ENCODE results near the gene TMEM259. TPM values are rescaled to one million over a fixed set of nuclear protein-coding genes. Genes with fewer than 3 reads are reported as not detected.

Gene TMEM259
- total RNA-seq, 1 donor from 2014 or later, result 120 TPM

DNA sequence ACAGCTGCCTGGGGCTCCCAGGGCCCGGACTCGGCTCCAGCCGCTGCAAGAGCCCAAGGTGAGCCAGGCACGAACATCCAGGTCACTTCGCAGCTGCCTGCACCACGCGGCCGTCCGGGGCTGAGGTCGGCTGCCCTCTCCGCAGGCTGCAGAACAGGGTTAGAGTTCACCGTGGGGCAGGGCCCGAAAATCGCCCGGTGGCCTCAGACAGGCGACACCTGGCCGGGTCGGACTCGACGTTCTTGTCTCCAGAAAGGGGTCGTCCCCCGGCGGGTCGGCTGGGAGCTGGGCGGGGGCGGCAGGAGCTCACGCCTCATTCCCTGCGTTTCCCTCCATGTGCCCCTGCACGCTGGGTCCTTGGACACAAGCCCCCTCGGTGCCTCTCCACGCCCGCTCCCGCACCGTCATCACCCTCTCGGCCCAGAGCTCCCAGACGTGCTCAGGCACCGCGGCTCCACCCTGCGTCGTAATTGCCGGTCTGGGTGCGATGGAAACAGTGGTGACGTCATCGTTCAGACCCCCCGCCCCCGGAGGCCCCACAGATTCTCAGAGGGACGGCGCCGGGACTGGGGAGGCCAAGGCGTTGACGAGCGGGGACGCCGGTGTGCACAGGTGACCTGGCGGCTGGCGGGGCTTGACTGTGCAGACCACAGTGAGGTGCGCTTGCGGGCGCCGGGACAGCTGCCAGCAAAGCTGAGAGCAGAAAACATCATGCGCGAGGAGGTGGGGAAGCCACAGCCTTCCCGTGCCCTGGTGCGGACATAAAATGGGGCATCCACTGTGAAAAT is 24.7 kb downstream of the TMEM259 start:
- Mint-ChIP-seq H3K4me1 (ENCODE audit: low read depth) (peaks cover 6% of the 10 kb centered on the region), H3K27ac (ENCODE audit: unreplicated experiment) (no peak overlapping the region), H3K27me3 (ENCODE audit: low read depth) (peaks cover 24% of the 10 kb centered on the region), H3K9me3 (ENCODE audit: low read depth) (no peaks in the 10 kb centered on the region), H3K4me3 (ENCODE audit: unreplicated experiment) (no peak overlapping the region), H3K36me3 (ENCODE audit: low read depth) (peaks cover 4% of the 10 kb centered on the region)
- no peak for DNase-seq (ENCODE audit: low spot score)
- TF ChIP-seq, protein P1, sequence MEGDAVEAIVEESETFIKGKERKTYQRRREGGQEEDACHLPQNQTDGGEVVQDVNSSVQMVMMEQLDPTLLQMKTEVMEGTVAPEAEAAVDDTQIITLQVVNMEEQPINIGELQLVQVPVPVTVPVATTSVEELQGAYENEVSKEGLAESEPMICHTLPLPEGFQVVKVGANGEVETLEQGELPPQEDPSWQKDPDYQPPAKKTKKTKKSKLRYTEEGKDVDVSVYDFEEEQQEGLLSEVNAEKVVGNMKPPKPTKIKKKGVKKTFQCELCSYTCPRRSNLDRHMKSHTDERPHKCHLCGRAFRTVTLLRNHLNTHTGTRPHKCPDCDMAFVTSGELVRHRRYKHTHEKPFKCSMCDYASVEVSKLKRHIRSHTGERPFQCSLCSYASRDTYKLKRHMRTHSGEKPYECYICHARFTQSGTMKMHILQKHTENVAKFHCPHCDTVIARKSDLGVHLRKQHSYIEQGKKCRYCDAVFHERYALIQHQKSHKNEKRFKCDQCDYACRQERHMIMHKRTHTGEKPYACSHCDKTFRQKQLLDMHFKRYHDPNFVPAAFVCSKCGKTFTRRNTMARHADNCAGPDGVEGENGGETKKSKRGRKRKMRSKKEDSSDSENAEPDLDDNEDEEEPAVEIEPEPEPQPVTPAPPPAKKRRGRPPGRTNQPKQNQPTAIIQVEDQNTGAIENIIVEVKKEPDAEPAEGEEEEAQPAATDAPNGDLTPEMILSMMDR (IDR thresholded peaks at IDR 0.05), result no peak

DNA sequence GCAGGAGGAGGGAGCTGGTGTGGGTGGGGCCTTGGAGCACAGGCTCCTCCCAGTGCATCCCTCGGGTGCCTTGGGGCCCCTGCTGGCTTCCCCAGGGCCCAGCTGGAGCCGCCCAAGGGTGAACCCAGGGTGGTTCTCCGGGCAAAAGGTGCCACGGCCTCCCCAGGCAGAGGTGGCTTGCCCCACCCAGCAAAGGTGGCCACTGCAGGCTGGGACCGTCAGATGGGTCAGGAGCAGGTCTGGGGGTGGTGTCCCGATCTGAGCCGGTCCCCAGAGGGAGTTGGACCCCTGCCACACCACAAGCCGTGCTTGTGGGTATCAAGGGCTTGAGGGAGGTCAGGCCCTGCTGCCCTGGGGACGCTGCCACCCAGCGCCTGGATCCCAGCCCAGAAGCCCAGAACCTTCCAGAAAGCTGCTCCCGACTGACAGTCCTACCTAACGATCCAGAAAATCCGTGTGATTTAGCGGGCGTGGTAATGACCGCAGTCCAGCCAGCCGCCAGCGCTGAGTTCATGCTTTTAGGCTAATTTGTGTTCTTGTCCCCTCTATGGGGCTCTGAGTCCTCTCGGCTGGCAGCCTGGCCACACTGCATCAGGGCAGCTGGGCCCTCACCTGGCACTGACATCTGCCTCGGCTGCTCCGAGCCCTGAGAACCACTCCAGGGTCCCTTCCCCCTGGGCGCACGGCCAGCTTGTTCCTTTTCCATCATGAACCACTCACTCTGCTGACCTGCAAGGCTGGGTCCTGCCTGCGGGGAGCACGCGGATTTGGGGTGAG is 25.7 kb downstream of the TMEM259 start:
- no peak overlapping the region for H3K4me3 Mint-ChIP-seq (ENCODE audit: unreplicated experiment)
- DNase-seq (ENCODE audit: low spot score), result no peak
- peaks cover 22% of the 10 kb centered on the region for H3K27me3 Mint-ChIP-seq (ENCODE audit: low read depth)
- H3K36me3 Mint-ChIP-seq (ENCODE audit: low read depth), result peaks cover 4% of the 10 kb centered on the region
- H3K27ac Mint-ChIP-seq (ENCODE audit: unreplicated experiment), result no peak overlapping the region
- no peaks in the 10 kb centered on the region for H3K9me3 Mint-ChIP-seq (ENCODE audit: low read depth)
- H3K4me1 Mint-ChIP-seq (ENCODE audit: low read depth), result peaks cover 6% of the 10 kb centered on the region
- TF ChIP-seq, protein P1 (IDR thresholded peaks at IDR 0.05), result no peak

DNA sequence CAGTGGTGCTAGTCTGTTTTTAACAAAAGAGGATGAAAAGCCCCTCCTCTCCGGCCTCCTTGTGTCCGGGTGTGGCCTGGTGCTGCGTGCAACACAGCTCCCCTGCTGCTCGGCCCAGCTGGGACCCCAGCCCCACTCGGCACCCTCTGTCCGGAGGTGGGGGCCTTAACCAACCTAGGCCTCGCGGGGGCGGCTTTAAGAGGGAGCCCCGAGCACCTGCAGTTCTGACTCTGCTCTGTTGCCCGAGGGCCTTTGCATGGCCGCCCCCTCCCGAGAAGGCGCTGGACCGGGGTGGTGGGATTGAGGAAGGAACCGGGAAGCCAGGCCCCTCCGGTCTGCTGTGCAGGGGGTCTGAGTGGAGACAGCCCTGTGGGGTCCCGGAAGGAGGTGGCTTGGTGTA is 26.4 kb downstream of the TMEM259 start:
- DNase-seq (ENCODE audit: low spot score), result no peak
- no peak overlapping the region for H3K4me3 Mint-ChIP-seq (ENCODE audit: unreplicated experiment)
- TF ChIP-seq, protein P1 (IDR thresholded peaks at IDR 0.05), result no peak

DNA sequence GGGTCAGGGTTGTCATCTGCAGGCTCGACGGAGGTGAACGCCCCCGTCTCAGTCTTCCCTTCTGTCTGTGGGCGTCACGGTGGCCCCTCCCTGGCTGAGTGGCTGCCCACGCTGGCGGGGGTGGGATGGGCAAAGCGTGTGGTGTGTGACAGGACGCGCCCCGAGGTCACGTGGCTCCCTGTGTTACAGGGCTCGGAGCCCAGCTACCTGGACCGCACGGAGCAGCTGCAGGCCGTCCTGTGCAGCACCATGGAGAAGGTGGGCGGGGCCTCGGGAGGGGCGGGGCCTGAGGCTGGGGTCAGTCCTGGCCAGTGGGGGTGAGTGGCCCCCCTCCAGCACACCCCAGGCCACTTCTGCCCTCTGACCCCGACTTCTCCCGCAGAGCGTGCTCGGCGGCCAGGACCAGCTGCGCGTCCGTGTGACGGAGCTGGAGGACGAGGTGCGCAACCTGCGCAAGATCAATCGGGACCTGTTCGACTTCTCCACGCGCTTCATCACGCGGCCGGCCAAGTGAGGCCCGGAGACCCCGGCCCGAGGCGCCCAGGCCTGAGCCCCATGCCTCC is 27.0 kb downstream of the TMEM259 start:
- DNase-seq (ENCODE audit: low spot score), result no peak
- Mint-ChIP-seq H3K4me3 (ENCODE audit: unreplicated experiment) (no peak overlapping the region), H3K9me3 (ENCODE audit: low read depth) (no peaks in the 10 kb centered on the region), H3K27ac (ENCODE audit: unreplicated experiment) (no peak overlapping the region), H3K36me3 (ENCODE audit: low read depth) (peaks cover 4% of the 10 kb centered on the region), H3K4me1 (ENCODE audit: low read depth) (peaks cover 3% of the 10 kb centered on the region), H3K27me3 (ENCODE audit: low read depth) (peaks cover 16% of the 10 kb centered on the region)
- TF ChIP-seq, protein P1 (IDR thresholded peaks at IDR 0.05), result no peak

More for the DNA sequence above, 26.4 kb downstream of the TMEM259 start:
- peaks cover 6% of the 10 kb centered on the region for H3K4me1 Mint-ChIP-seq (ENCODE audit: low read depth)
- peaks cover 22% of the 10 kb centered on the region for H3K27me3 Mint-ChIP-seq (ENCODE audit: low read depth)
- H3K27ac Mint-ChIP-seq (ENCODE audit: unreplicated experiment), result no peak overlapping the region
- peaks cover 4% of the 10 kb centered on the region for H3K36me3 Mint-ChIP-seq (ENCODE audit: low read depth)
- no peaks in the 10 kb centered on the region for H3K9me3 Mint-ChIP-seq (ENCODE audit: low read depth)

DNA sequence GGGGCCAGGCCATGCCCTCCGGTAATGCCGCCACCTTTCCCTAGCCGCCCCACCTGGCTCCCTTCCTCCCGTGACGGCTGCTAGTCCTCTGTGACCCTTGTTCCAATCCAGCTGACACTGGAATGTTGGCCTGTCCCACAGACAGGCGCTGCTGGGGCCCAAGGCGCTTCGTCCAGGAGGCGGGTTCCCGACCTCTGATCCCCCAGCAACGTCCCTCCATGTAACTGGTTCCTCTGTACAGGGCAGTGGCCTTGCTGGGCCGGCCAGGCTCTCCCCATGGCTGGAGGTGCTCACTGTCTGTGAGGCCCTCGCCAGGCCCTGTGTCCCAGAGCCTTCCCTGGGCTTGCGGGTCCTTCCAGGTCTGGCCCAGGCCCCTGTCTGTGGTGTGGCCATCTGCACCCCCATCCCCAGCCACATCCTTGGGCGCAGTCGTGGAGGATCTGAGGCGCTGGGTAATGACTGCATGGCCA is 27.5 kb downstream of the TMEM259 start:
- peaks cover 3% of the 10 kb centered on the region for H3K4me1 Mint-ChIP-seq (ENCODE audit: low read depth)
- TF ChIP-seq, protein P1 (IDR thresholded peaks at IDR 0.05), result no peak
- no peak overlapping the region for H3K27ac Mint-ChIP-seq (ENCODE audit: unreplicated experiment)
- no peak overlapping the region for H3K4me3 Mint-ChIP-seq (ENCODE audit: unreplicated experiment)
- no peaks in the 10 kb centered on the region for H3K9me3 Mint-ChIP-seq (ENCODE audit: low read depth)
- DNase-seq (ENCODE audit: low spot score), result peak; percentile 81
- H3K27me3 Mint-ChIP-seq (ENCODE audit: low read depth), result peaks cover 14% of the 10 kb centered on the region
- peaks cover 4% of the 10 kb centered on the region for H3K36me3 Mint-ChIP-seq (ENCODE audit: low read depth)

Data from chondrocyte (in vitro differentiated cells).